AG10803 (cell line): ENCODE data around the gene PLA2G6.
A peak's percentile ranks its signal among the peaks of the same experiment; 100 is the strongest.

ENCODE experiments used
- DNase-seq: peaks from one replicate; pipeline ENCODE4 v3.0.0; 2010; ENCODE audit warnings: low read depth
- H3K4me3 ChIP-seq: 2 replicates; pipeline ENCODE4 v1.5.1; 2011; ENCODE audit warnings: mild to moderate bottlenecking, low read length, control low read depth
- TF ChIP-seq, protein P1 (sequence below): conservative IDR thresholded peaks from 2 replicates; pipeline ENCODE4 v1.5.1; 2011; ENCODE audit warnings: mild to moderate bottlenecking, low read length, control low read depth, inconsistent platforms

Gene PLA2G6

DNA sequence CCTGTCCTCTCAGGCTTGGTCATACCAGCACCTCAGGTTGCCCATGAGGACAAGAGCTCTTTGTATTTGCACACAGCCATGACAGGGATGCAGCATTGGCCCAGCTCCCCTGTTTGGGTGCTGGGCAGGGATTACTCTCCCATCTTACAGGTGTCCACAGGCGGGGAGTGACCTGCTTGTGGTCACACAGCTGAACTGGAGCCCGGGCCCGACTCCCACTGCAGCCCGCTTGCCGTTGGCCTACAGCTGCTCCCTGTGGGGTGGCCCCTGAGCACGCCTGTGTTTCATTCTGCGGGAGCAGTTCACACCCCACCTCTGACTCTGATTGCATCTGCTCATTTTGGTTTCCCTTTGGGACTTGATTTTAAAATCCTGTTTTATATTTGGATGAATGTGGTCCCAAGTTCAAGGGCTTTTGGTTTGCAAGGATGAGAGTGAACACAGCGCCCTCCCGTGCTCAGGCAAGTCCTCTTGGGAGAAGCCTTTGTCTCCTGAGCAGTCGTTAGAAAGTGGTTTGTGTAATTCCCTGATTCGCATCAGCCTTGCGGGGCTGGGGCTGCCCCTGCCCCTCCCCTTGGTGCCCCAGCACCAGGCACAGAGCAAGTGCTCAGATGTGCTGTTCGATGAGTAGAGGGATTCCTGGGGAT lies 115.1 kb downstream of the PLA2G6 start:
- no peak for DNase-seq
- H3K4me3 ChIP-seq: no peak overlapping the region
- TF ChIP-seq, protein P1, sequence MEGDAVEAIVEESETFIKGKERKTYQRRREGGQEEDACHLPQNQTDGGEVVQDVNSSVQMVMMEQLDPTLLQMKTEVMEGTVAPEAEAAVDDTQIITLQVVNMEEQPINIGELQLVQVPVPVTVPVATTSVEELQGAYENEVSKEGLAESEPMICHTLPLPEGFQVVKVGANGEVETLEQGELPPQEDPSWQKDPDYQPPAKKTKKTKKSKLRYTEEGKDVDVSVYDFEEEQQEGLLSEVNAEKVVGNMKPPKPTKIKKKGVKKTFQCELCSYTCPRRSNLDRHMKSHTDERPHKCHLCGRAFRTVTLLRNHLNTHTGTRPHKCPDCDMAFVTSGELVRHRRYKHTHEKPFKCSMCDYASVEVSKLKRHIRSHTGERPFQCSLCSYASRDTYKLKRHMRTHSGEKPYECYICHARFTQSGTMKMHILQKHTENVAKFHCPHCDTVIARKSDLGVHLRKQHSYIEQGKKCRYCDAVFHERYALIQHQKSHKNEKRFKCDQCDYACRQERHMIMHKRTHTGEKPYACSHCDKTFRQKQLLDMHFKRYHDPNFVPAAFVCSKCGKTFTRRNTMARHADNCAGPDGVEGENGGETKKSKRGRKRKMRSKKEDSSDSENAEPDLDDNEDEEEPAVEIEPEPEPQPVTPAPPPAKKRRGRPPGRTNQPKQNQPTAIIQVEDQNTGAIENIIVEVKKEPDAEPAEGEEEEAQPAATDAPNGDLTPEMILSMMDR: 0 out of 2 replicates have a peak, but pooled peaks have one; percentile 17

- TF ChIP-seq, protein P1: no peak
- no peak for DNase-seq
- H3K4me3 ChIP-seq: no peak overlapping the region
These were observed 116.1 kb downstream of the PLA2G6 start for GRCh38 chr22:38065539-38065938.

GRCh38 chr22:38062791-38063190 lies 118.8 kb downstream of the PLA2G6 start:
- DNase-seq: no peak
- no peak overlapping the region for H3K4me3 ChIP-seq
- TF ChIP-seq, protein P1: no peak
